Measurements from ENCODE around the gene EXOC2.

- no peak for TF ChIP-seq PATZ1 (CRISPR knock-in tag; IDR thresholded peaks at IDR 0.05; ENCODE audit: borderline replicate concordance)
- TF ChIP-seq ZFP30 (CRISPR knock-in tag; IDR thresholded peaks at IDR 0.05), result no peak
- TF ChIP-seq SNAI2 (CRISPR knock-in tag; IDR thresholded peaks at IDR 0.05), result no peak
- TF ChIP-seq ZNF8 (CRISPR knock-in tag; IDR thresholded peaks at IDR 0.05), result no peak
- no peak for TF ChIP-seq GLIS3 (CRISPR knock-in tag; IDR thresholded peaks at IDR 0.05)
- no peak for TF ChIP-seq TOX (CRISPR knock-in tag; IDR thresholded peaks at IDR 0.05; ENCODE audit: borderline replicate concordance)
- no peak for TF ChIP-seq PPARA (CRISPR knock-in tag; IDR thresholded peaks at IDR 0.05; ENCODE audit: borderline replicate concordance)
- no peak for TF ChIP-seq POU6F1 (CRISPR knock-in tag; IDR thresholded peaks at IDR 0.05; ENCODE audit: borderline replicate concordance, low read depth)
- TF ChIP-seq RARB (CRISPR knock-in tag; IDR thresholded peaks at IDR 0.05), result no peak
- TF ChIP-seq ARNTL (CRISPR knock-in tag; IDR thresholded peaks at IDR 0.05; ENCODE audit: borderline replicate concordance, low read depth), result no peak
- no peak for TF ChIP-seq CREB5 (CRISPR knock-in tag; IDR thresholded peaks at IDR 0.05; ENCODE audit: low read depth)
- no peak for TF ChIP-seq ESRRG (CRISPR knock-in tag; IDR thresholded peaks at IDR 0.05)
These were observed 238.6 kb downstream of the EXOC2 start for GRCh38 chr6:454148-454991.

Data from SK-N-SH treated with all-trans-retinoic acid at 6 μM for 48 hours (cell line).